WTC11 (cell line): ENCODE results near the gene CIRBP. TPM values are rescaled to one million over a fixed set of nuclear protein-coding genes. Genes with fewer than 3 reads are reported as not detected.
"Not testable (repeated sequence)": the region's sequence is repeated elsewhere in the genome, so short reads cannot be mapped to it uniquely, and the experiment has no call there.

Source experiments
- ATAC-seq: fragments of 200-7000 bp; cut with Tn5 transposase; 2 replicates; pipeline ENCODE4 v1.10.0; 2021; ENCODE audit warnings: mild to moderate bottlenecking, moderate library complexity
- CTCF ChIA-PET: fragments of 300-600 bp; sonication (Branson Sonifier 250); formaldehyde crosslinking; loops from one replicate; lab custom pipeline; 2021; ENCODE audit warnings: antibody characterized with exemption; lab: Charles Lee
- POLR2A ChIA-PET: fragments of 350-600 bp; sonication (Branson Sonifier 250); formaldehyde crosslinking; loops from one replicate; lab custom pipeline; 2021; ENCODE audit warnings: antibody characterized with exemption; lab: Charles Lee
- DNase-seq: peaks from one replicate; pipeline ENCODE4 v3.0.0; 2021; ENCODE audit warnings: low spot score
- H3K27ac Mint-ChIP-seq: 2 replicates; pipeline ENCODE4 v1.8.0; 2021; ENCODE audit warnings: mixed read lengths
- H3K27me3 Mint-ChIP-seq: 2 replicates; pipeline ENCODE4 v1.8.0; 2021; ENCODE audit warnings: low read depth, mild to moderate bottlenecking, moderate library complexity, mixed read lengths
- H3K36me3 Mint-ChIP-seq: 2 replicates; pipeline ENCODE4 v1.8.0; 2021; ENCODE audit warnings: mixed read lengths
- H3K4me1 Mint-ChIP-seq: 2 replicates; pipeline ENCODE4 v1.8.0; 2022; ENCODE audit warnings: mixed read lengths
- H3K4me3 Mint-ChIP-seq: 2 replicates; pipeline ENCODE4 v1.8.0; 2021; ENCODE audit warnings: mild to moderate bottlenecking, moderate library complexity, mixed read lengths
- H3K9me3 Mint-ChIP-seq: 2 replicates; pipeline ENCODE4 v1.8.0; 2021; ENCODE audit warnings: mixed read lengths
- EMX1 ChIP-seq: fragments of 250-450 bp; sonication (Bioruptor Pico); IDR thresholded peaks from 2 replicates; pipeline ENCODE4 v1.8.0; 2021; ENCODE audit warnings: mild to moderate bottlenecking
- ESRRA ChIP-seq: sonication (generic); formaldehyde crosslinking; IDR thresholded peaks from 2 replicates; pipeline ENCODE4 v1.8.1; 2022; ENCODE audit warnings: mild to moderate bottlenecking, missing genetic modification reagents, borderline replicate concordance
- FOXK1 ChIP-seq: sonication (generic); formaldehyde crosslinking; IDR thresholded peaks from 2 replicates; pipeline ENCODE4 v1.8.0; 2022; ENCODE audit warnings: mild to moderate bottlenecking, moderate library complexity, missing genetic modification reagents
- FOXP1 ChIP-seq: sonication (generic); formaldehyde crosslinking; IDR thresholded peaks from 2 replicates; pipeline ENCODE4 v1.8.0; 2022; ENCODE audit warnings: missing genetic modification reagents, mild to moderate bottlenecking, moderate library complexity, borderline replicate concordance
- GTF2I ChIP-seq: fragments of 250-450 bp; sonication (Bioruptor Pico); conservative IDR thresholded peaks from 2 replicates; pipeline ENCODE4 v1.4.0; 2021; ENCODE audit warnings: mild to moderate bottlenecking
- HMGA2 ChIP-seq: fragments of 250-450 bp; sonication (Bioruptor Pico); IDR thresholded peaks from 2 replicates; pipeline ENCODE4 v1.4.0; 2021; ENCODE audit warnings: mild to moderate bottlenecking, moderate library complexity
- IRF2 ChIP-seq: sonication (generic); formaldehyde crosslinking; IDR thresholded peaks from 2 replicates; pipeline ENCODE4 v1.8.0; 2022; ENCODE audit warnings: low read depth, missing genetic modification reagents, borderline replicate concordance
- MYBL2 ChIP-seq: sonication (generic); formaldehyde crosslinking; IDR thresholded peaks from 2 replicates; pipeline ENCODE4 v1.8.1; 2023; ENCODE audit warnings: mild to moderate bottlenecking, moderate library complexity, missing genetic modification reagents
- OVOL2 ChIP-seq: fragments of 250-450 bp; sonication (Bioruptor Pico); IDR thresholded peaks from 2 replicates; pipeline ENCODE4 v1.9.0; 2021; ENCODE audit warnings: mild to moderate bottlenecking, borderline replicate concordance
- RELA ChIP-seq: sonication (generic); formaldehyde crosslinking; IDR thresholded peaks from 2 replicates; pipeline ENCODE4 v1.8.1; 2022; ENCODE audit warnings: missing genetic modification reagents, mild to moderate bottlenecking, borderline replicate concordance
- SMAD4 ChIP-seq: sonication (generic); formaldehyde crosslinking; IDR thresholded peaks from 2 replicates; pipeline ENCODE4 v1.8.0; 2022; ENCODE audit warnings: mild to moderate bottlenecking, missing genetic modification reagents
- SOX15 ChIP-seq: fragments of 250-450 bp; sonication (Bioruptor Pico); IDR thresholded peaks from 2 replicates; pipeline ENCODE4 v1.9.0; 2021; ENCODE audit warnings: mild to moderate bottlenecking
- TEAD4 ChIP-seq: sonication (generic); formaldehyde crosslinking; IDR thresholded peaks from 2 replicates; pipeline ENCODE4 v1.8.0; 2022; ENCODE audit warnings: mild to moderate bottlenecking, missing genetic modification reagents
- ZNF219 ChIP-seq: sonication (generic); formaldehyde crosslinking; IDR thresholded peaks from 2 replicates; pipeline ENCODE4 v1.8.0; 2023; ENCODE audit warnings: missing genetic modification reagents, mild to moderate bottlenecking, borderline replicate concordance
- ZNF232 ChIP-seq: sonication (generic); formaldehyde crosslinking; IDR thresholded peaks from 2 replicates; pipeline ENCODE4 v1.8.0; 2022; ENCODE audit warnings: mild to moderate bottlenecking, missing genetic modification reagents
- total RNA-seq: library from RNA; stranded (reverse); gene quantifications from 3 replicates; pipeline ENCODE4 v1.2.3, GENCODE V29; 2021
- TF ChIP-seq, protein P1 (sequence below): fragments of 250-450 bp; sonication (Bioruptor Pico); IDR thresholded peaks from 2 replicates; pipeline ENCODE4 v1.9.0; 2021; ENCODE audit warnings: mild to moderate bottlenecking, borderline replicate concordance
- TF ChIP-seq, protein P2 (sequence below): sonication (generic); formaldehyde crosslinking; IDR thresholded peaks from 2 replicates; pipeline ENCODE4 v1.8.0; 2022; ENCODE audit warnings: missing genetic modification reagents
- TF ChIP-seq, protein P3 (sequence below): sonication (generic); formaldehyde crosslinking; IDR thresholded peaks from 2 replicates; pipeline ENCODE4 v1.8.0; 2022; ENCODE audit warnings: mild to moderate bottlenecking, missing genetic modification reagents
- TF ChIP-seq, protein P4 (sequence below): sonication (generic); formaldehyde crosslinking; IDR thresholded peaks from 2 replicates; pipeline ENCODE4 v1.8.1; 2023; ENCODE audit warnings: mild to moderate bottlenecking, moderate library complexity, missing genetic modification reagents
- TF ChIP-seq, protein P5 (sequence below): fragments of 250-450 bp; sonication (Bioruptor Pico); IDR thresholded peaks from 2 replicates; pipeline ENCODE4 v1.9.0; 2021; ENCODE audit warnings: mild to moderate bottlenecking
- TF ChIP-seq, protein P6 (sequence below): sonication (generic); formaldehyde crosslinking; IDR thresholded peaks from 2 replicates; pipeline ENCODE4 v1.8.1; 2022; ENCODE audit warnings: mild to moderate bottlenecking, moderate library complexity, missing genetic modification reagents

The CIRBP gene
- total RNA-seq, 1 experiment from 2014 or later: 298 TPM

DNA sequence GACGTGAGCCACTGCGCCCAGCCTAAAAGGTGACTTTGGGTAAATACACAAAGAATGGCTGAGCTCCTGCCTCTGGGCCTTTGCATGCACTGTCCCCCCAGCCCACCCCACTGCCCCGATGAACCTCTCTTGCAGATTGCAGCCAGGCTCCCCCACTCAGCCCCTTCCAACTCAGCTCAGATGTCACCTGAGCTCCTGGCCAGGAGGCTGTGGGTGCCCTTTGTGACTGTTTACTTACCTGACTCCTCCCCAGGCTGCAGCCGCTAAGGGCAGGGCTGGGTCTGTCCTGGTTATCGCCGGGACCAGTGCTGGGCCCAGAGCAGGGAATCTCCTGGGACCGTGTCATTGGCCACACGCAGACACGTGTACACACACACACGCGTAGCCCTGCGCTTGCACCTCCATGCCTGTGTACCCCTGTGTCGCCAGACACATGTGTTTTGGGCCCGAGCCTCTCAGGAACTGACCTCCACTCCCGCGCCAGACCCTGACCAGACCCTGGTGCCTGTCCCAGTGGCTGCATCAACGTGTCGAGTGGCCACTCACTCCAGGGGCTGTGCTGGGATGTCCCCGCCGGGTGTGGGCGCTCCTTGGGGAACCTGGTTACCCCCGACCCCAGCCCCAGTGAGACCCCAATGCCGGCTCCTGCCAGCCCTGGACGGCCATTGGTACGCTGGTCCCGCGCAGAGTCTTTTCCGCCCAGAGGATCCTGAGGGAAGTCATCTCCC lies 35.2 kb downstream of the CIRBP start (continued):
- TF ChIP-seq, protein P1, sequence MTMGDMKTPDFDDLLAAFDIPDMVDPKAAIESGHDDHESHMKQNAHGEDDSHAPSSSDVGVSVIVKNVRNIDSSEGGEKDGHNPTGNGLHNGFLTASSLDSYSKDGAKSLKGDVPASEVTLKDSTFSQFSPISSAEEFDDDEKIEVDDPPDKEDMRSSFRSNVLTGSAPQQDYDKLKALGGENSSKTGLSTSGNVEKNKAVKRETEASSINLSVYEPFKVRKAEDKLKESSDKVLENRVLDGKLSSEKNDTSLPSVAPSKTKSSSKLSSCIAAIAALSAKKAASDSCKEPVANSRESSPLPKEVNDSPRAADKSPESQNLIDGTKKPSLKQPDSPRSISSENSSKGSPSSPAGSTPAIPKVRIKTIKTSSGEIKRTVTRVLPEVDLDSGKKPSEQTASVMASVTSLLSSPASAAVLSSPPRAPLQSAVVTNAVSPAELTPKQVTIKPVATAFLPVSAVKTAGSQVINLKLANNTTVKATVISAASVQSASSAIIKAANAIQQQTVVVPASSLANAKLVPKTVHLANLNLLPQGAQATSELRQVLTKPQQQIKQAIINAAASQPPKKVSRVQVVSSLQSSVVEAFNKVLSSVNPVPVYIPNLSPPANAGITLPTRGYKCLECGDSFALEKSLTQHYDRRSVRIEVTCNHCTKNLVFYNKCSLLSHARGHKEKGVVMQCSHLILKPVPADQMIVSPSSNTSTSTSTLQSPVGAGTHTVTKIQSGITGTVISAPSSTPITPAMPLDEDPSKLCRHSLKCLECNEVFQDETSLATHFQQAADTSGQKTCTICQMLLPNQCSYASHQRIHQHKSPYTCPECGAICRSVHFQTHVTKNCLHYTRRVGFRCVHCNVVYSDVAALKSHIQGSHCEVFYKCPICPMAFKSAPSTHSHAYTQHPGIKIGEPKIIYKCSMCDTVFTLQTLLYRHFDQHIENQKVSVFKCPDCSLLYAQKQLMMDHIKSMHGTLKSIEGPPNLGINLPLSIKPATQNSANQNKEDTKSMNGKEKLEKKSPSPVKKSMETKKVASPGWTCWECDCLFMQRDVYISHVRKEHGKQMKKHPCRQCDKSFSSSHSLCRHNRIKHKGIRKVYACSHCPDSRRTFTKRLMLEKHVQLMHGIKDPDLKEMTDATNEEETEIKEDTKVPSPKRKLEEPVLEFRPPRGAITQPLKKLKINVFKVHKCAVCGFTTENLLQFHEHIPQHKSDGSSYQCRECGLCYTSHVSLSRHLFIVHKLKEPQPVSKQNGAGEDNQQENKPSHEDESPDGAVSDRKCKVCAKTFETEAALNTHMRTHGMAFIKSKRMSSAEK: no peak
- TF ChIP-seq IRF2 (no peak), RELA (CRISPR knock-in tag) (no peak), TEAD4 (CRISPR knock-in tag) (no peak), FOXK1 (CRISPR knock-in tag) (no peak), SOX15 (CRISPR knock-in tag) (no peak), SMAD4 (CRISPR knock-in tag) (no peak)
- TF ChIP-seq, protein P2, sequence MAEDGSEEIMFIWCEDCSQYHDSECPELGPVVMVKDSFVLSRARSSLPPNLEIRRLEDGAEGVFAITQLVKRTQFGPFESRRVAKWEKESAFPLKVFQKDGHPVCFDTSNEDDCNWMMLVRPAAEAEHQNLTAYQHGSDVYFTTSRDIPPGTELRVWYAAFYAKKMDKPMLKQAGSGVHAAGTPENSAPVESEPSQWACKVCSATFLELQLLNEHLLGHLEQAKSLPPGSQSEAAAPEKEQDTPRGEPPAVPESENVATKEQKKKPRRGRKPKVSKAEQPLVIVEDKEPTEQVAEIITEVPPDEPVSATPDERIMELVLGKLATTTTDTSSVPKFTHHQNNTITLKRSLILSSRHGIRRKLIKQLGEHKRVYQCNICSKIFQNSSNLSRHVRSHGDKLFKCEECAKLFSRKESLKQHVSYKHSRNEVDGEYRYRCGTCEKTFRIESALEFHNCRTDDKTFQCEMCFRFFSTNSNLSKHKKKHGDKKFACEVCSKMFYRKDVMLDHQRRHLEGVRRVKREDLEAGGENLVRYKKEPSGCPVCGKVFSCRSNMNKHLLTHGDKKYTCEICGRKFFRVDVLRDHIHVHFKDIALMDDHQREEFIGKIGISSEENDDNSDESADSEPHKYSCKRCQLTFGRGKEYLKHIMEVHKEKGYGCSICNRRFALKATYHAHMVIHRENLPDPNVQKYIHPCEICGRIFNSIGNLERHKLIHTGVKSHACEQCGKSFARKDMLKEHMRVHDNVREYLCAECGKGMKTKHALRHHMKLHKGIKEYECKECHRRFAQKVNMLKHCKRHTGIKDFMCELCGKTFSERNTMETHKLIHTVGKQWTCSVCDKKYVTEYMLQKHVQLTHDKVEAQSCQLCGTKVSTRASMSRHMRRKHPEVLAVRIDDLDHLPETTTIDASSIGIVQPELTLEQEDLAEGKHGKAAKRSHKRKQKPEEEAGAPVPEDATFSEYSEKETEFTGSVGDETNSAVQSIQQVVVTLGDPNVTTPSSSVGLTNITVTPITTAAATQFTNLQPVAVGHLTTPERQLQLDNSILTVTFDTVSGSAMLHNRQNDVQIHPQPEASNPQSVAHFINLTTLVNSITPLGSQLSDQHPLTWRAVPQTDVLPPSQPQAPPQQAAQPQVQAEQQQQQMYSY (CRISPR knock-in tag): no peak

DNA sequence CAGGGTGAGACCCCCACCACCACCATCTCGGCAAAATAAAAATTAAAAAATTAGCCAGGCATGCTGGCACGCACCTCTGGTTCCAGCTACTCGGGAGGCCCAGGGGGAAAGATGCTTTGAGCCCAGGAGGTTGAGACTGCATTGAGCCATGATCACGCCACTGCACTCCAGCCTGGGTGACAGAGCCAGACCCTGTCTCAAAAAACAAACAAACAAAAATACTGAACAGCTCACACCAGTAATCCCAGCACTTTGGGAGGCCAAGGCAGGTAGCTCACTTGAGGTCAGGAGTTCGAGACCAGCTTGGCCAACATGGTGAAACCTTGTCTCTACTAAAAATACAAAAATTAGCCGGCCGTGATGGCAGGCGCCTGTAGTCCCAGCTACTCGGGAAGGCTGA lies 36.2 kb downstream of the CIRBP start:
- POLR2A ChIA-PET, CTCF ChIA-PET: not testable (repeated sequence)

DNA sequence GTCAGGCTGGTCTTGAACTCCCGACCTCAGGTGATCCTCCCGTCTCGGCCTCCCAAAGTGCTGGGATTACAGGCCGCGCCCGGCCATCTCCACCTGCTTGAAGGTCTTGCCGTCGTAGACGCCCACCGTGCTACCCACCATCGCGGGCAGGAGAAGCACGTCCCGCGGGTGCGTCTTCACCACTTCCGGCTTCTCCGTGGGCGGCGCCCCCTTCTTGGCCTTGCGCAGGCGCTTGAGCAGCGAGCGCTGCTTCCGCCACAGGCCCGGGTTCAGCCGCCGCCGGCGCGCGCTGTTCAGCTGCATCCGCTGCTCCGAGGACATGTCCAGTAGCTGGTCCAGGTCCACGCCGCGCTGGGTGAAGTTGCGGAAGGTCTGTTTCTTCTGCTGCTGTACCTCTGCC lies 38.2 kb downstream of the CIRBP start:
- ATAC-seq (no peak), DNase-seq (no peak)
- H3K27me3 Mint-ChIP-seq: no peaks in the 10 kb centered on the region
- no peak overlapping the region for H3K27ac Mint-ChIP-seq
- POLR2A ChIA-PET: no interaction called here
- CTCF ChIA-PET: no interaction called here
- H3K9me3 Mint-ChIP-seq: no peaks in the 10 kb centered on the region
- H3K36me3 Mint-ChIP-seq: no peaks in the 10 kb centered on the region
- no peaks in the 10 kb centered on the region for H3K4me1 Mint-ChIP-seq
- H3K4me3 Mint-ChIP-seq: no peak overlapping the region
- TF ChIP-seq FOXP1 (CRISPR knock-in tag) (no peak), ZNF219 (CRISPR knock-in tag) (no peak), RELA (CRISPR knock-in tag) (no peak), ZNF232 (no peak), HMGA2 (CRISPR knock-in tag) (no peak), MYBL2 (CRISPR knock-in tag) (no peak), ESRRA (CRISPR knock-in tag) (no peak), EMX1 (no peak), OVOL2 (CRISPR knock-in tag) (no peak), GTF2I (CRISPR knock-in tag) (no peak)
- TF ChIP-seq, protein P3, sequence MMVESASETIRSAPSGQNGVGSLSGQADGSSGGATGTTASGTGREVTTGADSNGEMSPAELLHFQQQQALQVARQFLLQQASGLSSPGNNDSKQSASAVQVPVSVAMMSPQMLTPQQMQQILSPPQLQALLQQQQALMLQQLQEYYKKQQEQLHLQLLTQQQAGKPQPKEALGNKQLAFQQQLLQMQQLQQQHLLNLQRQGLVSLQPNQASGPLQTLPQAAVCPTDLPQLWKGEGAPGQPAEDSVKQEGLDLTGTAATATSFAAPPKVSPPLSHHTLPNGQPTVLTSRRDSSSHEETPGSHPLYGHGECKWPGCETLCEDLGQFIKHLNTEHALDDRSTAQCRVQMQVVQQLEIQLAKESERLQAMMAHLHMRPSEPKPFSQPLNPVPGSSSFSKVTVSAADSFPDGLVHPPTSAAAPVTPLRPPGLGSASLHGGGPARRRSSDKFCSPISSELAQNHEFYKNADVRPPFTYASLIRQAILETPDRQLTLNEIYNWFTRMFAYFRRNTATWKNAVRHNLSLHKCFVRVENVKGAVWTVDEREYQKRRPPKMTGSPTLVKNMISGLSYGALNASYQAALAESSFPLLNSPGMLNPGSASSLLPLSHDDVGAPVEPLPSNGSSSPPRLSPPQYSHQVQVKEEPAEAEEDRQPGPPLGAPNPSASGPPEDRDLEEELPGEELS: no peak
- TF ChIP-seq, protein P4, sequence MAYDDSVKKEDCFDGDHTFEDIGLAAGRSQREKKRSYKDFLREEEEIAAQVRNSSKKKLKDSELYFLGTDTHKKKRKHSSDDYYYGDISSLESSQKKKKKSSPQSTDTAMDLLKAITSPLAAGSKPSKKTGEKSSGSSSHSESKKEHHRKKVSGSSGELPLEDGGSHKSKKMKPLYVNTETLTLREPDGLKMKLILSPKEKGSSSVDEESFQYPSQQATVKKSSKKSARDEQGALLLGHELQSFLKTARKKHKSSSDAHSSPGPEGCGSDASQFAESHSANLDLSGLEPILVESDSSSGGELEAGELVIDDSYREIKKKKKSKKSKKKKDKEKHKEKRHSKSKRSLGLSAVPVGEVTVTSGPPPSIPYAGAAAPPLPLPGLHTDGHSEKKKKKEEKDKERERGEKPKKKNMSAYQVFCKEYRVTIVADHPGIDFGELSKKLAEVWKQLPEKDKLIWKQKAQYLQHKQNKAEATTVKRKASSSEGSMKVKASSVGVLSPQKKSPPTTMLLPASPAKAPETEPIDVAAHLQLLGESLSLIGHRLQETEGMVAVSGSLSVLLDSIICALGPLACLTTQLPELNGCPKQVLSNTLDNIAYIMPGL (CRISPR knock-in tag): no peak
- TF ChIP-seq, protein P5, sequence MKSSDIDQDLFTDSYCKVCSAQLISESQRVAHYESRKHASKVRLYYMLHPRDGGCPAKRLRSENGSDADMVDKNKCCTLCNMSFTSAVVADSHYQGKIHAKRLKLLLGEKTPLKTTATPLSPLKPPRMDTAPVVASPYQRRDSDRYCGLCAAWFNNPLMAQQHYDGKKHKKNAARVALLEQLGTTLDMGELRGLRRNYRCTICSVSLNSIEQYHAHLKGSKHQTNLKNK (CRISPR knock-in tag): no peak
- TF ChIP-seq, protein P6, sequence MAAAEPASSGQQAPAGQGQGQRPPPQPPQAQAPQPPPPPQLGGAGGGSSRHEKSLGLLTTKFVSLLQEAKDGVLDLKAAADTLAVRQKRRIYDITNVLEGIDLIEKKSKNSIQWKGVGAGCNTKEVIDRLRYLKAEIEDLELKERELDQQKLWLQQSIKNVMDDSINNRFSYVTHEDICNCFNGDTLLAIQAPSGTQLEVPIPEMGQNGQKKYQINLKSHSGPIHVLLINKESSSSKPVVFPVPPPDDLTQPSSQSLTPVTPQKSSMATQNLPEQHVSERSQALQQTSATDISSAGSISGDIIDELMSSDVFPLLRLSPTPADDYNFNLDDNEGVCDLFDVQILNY (CRISPR knock-in tag): no peak

More for the DNA sequence above, 36.2 kb downstream of the CIRBP start:
- ATAC-seq, H3K36me3 Mint-ChIP-seq, H3K4me3 Mint-ChIP-seq, H3K9me3 Mint-ChIP-seq, H3K27ac Mint-ChIP-seq, H3K27me3 Mint-ChIP-seq, H3K4me1 Mint-ChIP-seq, DNase-seq: not testable (repeated sequence)
